Measurements from ENCODE around the gene MEG3.

GRCh38 chr14:100867631-100868315, 41.9 kb downstream of the MEG3 start:
- TF ChIP-seq POLR2A (IDR thresholded peaks at IDR 0.05; ENCODE audit: low read depth, low read length) = no peak
- no peak for TF ChIP-seq CTCF (conservative IDR thresholded peaks at IDR 0.05; ENCODE audit: low read depth, low read length)
- no peak for TF ChIP-seq RFX5 (IDR thresholded peaks at IDR 0.05; ENCODE audit: low read depth, low read length)
- TF ChIP-seq RAD21 (IDR thresholded peaks at IDR 0.05; ENCODE audit: low read length) = no peak
- TF ChIP-seq MAFK (IDR thresholded peaks at IDR 0.05; ENCODE audit: low read depth, low read length) = no peak
- TF ChIP-seq CEBPB (IDR thresholded peaks at IDR 0.05; ENCODE audit: low read depth, low read length) = no peak
- TF ChIP-seq RCOR1 (IDR thresholded peaks at IDR 0.05; ENCODE audit: insufficient replicate concordance, low read length) = no peak
- TF ChIP-seq NFE2L2 (IDR thresholded peaks at IDR 0.05; ENCODE audit: low read depth, low read length) = no peak
- TF ChIP-seq MXI1 (IDR thresholded peaks at IDR 0.05; ENCODE audit: borderline replicate concordance, low read depth, low read length) = no peak
- no peak for TF ChIP-seq BHLHE40 (IDR thresholded peaks at IDR 0.05; ENCODE audit: low read depth, low read length)
- TF ChIP-seq FOS (IDR thresholded peaks at IDR 0.05; ENCODE audit: low read depth, low read length) = no peak
